GM19467 (cell line): ENCODE data around the gene POLR3E.
A peak's percentile ranks its signal among the peaks of the same experiment; 100 is the strongest.
"Not testable (repeated sequence)": the region's sequence is repeated elsewhere in the genome, so short reads cannot be mapped to it uniquely, and the experiment has no call there.

Experiments used
- ATAC-seq: cut with Tn5 transposase; IDR thresholded peaks from one replicate; pipeline ENCODE4 v1.9.1; 2021; ENCODE audit warnings: mild to moderate bottlenecking, moderate library complexity; ENCODE audit not compliant: unreplicated experiment

POLR3E gene

DNA sequence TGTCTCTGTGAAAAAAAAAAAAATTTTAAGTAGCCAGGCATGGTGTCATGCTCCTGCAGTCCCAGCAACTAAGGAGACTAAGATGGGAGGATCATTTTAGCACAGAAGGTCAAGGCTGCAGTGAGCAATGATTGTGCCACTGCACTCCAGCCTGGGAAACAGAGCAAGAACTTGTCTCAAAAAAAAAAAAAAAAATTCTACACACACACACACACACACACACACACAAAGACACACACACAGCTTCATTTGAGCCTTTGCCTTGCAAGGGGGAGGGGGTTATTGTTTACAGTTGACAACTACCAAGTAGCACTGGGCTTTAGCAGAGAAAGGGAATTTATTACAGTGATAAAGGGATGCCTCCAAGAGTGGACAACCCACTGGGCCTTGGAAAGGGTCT lies 4.9 kb upstream of the POLR3E start:
- no peak for ATAC-seq

DNA sequence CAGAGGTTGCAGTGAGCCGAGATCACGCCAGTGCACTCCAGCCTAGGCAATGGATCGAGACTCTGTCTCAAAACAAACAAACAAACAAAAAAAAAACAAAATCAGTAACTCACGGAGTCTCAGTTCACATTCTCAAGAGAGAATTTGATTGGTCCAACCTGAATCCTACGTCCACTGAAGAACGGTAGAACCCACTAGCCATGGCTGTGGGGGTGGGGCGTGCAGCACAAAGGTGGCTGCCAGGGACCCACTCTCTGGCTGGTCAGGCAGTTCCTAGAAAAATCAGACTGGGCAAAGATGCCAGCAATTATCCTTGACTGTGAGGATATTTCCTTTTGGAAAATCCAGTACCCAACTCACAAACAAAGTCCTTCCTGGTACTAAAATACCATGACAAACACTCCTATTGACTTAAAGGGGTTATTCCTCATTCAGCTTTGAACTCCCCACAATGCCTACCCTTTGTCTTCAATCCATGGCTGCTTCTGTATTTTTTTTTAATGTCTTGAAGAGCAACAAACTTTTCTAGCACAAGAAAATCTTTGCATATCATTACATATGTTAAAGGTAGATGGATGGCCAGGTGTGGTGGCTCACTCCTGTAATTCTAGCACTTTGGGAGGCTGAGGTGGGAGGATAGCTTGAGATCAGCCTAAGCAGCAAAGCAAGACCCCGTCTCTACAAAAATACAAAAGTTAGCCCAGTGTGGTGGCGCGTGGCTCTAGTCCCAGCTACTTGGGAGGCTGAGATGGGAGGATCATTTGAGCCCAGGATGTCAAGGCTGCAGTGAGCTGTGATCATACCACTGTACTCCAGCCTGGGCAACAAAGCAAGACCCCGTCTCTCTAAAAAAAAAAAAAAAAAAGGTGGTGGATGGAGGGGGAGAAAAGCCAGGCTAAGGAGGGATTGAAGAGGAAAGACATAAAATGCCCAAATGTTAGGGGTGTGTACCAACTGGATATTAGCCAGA lies 3.8 kb upstream of the POLR3E start:
- no peak for ATAC-seq

DNA sequence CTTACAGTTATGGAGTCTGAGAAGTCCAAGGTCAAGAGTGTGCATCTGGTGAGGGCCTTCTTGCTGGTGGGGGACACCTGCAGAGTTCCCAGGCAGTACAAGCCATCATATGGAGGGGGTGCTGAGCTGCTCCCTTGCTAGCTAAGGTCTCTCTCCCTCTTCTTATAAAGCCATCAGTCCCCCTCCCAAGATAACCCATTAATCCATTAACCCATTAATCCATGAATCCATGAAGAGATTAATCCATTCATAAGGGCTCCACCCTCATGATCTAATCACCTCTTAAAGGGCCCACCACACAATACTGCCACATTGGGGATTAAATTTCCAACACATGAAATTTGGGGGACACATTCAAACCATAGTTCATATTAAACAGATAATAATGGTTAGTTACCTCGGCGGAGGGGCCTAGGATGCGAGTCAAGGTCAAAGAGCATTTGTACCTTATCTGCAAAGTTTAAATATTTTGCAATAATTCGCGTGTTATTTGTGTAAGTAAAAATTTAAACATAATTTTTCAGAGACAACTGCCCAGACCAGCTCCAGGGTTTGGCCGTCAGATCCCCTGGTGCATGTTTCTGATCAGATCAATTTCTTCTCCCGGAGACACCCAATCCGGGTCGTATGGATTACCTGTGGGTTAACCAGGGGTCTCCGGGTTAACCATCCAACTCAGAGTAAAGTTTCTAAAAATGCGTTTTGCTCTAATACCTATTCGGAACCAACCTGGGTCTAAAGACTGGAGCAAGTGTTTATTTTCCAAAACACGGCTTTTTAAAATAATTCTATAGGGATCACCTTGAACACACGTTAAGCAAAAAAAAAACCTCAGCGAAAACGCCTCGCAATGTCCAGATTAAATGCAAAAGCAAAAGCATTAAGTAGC lies 740 bp upstream of the POLR3E start:
- ATAC-seq: no peak

DNA sequence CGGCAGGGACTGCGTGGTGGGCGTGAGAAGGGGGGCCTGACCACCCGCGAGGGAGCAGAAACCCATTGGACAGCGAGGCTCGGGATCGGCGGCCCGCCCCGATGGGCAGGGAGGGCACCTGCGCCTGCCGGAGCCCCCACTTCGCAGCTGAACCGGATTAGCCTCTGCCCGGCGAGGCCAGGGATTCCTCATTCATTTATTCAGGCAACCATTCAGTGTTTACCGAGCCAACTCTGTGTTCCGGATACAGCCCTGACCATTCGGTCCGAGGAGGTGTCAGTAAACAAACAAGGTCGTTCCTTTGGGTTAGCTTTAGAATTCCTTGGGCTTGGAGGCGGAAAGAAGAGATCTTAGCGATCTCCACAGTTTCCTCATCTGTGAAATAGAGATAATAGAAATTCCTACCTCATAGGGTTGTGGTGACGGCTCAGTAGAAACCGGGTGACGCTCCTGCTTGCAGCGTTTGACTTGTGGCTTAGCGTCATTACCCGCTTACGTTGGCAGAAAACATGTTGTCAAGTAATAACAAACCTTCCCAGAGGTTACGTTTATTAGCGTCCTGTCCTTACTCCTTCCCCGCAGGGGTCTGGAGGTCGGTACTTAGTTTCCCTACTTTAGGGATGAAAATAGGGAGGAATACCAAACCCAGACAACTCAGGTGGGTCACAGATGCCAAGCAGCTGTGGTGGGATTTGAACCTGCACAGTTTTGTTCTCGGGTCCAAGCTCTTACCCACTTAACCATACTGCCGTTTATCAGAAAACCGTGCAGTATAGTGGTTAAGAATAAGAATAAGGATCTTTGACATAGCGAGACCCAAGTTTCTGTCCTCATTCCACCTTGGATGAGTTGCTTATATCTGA lies 893 bp downstream of the POLR3E start:
- peak; percentile 31 for ATAC-seq

DNA sequence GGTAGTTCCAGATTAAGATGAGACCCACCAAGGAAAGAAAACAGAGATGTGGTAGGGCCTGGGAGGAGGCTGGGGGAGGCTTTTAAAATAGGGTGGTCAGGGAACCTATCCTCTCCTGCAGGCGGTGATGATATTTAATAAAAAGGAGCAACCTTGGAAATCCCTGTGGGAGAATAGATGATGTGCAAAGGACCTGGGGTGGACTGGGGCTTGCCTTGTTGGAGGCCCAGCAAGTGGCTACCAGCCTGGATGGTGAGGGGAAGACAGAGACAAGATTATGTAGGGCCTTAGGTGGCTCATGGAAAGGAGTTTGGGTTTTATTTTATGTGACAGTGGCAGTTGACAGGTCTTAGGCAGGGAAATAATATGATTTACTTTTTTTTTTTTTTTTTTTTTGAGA lies 1.8 kb downstream of the POLR3E start:
- ATAC-seq: no peak

DNA sequence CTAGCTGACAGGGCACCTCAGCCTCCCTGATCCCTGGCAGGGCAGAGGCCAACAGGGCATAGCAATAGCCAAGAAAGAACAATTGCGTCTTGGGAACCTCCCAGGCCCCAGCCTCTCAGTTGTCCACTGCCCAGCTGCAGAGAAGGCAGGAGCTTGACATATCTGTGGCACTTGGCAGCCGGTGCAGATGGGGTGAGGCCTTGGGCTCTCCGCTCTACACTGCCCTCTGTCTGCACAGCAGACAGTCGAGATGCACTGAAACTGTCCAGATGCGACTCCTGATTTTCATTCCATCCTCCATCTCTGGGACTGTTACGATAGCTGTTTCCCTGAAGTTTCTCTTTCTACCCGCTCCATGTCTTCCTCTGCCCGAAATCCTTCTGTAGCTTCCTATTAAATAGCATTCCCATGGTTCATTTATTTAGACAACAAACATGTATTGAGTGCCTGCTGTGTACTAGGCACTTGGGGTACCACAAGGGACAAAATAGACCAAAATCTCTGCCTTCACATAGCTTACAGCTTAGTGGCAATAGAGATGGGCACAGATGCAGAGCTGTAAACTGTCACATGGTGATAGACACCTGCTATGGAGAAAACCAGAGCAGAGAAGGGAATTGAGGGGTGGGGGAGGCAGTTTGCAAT lies 3.3 kb downstream of the POLR3E start:
- no peak for ATAC-seq

DNA sequence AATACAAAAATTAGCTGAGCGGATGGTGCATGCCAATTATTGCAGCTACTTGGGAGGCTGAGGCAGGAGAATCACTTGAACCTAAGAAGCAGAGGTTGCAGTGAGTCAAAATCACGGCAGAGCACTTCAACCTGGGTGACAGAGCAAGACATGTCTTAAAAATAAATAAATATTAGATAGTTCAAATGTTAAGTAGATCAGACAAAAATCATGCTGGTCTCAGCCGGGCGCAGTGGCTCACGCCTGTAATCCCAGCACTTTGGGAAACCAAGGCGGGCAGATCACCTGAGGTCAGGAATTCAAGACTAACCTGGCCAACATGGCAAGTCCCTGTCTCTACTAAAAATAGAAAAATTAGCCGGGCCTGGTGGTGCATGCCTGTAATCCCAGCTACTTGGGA lies 4.2 kb downstream of the POLR3E start:
- not testable (repeated sequence) for ATAC-seq

DNA sequence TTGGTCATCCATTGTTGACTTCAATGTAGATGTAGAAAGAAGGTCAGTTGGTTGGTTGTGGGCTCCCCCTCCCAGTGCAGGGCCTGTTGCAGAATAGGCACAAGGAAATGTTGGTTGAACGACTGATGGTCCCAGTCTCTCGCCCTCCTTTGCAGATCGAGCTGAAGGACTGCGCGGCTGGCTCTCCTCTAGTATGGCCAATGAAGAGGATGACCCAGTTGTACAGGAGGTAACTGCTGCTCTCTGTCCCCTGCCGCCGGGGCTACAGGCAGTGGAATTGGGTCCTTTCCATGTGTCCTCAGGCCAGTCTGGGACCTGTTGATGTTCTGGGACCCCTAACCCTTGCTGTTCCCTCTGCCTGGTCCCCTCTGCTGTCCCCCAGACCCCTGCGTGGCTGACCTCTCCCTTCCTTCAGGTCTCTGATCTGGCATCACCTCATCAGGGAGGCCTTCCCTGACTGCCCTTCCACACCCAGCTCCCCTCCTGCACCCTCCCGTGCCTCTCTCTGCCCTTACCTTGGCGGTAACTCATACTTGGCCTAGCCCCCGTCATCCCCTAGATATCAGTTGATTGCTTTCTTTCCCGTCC lies 5.7 kb downstream of the POLR3E start:
- ATAC-seq: no peak

DNA sequence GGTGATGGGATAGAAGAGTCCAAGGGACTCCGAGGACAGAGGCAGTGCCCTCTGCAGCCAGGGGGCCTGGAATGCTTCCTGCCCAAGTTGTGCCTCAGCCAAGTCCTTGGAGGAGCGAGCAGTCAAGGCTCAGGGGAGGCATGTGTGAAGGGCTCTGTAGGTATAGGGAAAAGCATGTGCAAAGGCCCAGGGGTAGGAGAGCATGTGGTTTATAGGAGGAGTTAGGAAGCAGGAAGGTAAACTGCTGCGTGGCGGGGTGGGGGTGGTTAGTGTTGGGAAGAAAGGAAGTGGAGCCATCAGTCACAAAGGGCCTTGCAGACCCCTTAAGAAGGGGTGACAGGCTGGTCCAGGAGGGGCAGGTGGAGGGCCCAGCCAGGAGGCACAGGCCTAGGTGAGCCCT lies 7.2 kb downstream of the POLR3E start:
- no peak for ATAC-seq

DNA sequence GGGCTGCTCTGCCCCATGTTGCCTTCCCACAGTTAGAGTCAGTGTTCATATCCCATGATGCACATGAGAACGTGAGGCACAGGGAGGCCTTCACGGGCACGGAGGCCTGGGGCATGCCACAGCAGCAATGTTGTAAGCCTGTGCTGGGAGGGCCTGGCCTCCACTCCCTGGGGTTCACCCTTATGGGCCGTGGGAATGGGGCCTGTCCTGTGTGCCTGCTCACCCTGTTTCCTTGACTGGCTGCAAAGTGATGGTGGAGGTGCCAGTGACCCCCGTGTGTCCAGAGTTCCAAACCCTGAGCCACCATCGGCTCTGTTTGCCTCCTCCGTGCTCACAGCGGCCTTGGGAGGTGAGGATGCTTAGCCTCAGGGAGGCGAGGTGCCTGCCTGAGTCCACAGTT lies 9.6 kb downstream of the POLR3E start:
- no peak for ATAC-seq

DNA sequence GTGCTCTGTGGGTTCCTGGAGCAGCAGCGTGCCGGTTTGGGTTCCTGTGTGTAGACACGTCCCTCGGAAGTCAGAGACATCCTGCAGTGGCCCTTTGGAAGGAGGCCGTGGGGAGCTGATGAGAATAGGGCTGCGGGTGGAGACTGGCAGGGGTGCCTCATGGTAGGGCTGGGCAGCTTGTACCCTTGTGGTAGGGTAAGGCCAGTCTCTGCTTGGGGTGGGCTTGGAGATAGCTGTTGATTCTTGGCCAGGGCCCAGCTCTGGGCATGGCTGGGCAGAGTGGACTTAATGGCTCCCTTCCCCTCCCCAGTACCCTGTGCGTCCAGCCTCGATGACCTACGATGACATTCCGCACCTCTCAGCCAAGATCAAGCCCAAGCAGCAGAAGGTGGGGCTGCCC lies 10.6 kb downstream of the POLR3E start:
- ATAC-seq: no peak

DNA sequence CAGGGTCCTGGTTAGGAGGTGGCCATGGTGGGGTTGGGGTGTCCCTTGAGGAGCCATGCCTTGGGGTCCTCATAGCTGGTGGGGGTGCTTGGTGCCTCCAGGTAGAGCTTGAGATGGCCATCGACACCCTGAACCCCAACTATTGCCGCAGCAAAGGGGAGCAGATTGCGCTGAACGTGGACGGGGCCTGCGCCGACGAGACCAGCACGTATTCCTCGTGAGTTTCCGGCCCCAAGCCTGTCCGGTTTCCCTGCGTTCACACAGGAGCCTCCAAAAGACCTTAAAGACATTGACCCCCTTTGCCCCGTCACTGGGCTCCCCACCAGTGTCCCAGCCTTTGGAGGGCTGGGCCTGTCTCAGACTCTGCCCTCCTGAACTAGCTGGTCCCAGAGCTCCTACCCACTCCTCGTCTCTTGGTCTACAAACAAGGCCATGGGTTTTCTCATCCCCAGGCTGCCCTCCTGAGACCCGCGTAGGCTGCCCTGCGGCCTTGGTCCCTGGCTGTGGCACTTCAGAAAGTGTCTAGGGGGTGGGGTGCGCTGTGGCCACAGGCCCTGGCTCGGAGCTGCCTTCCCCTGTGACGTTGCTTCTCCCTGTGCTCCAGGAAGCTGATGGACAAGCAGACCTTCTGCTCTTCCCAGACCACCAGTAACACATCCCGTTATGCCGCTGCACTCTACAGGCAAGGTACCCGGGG lies 11.8 kb downstream of the POLR3E start:
- no peak for ATAC-seq

DNA sequence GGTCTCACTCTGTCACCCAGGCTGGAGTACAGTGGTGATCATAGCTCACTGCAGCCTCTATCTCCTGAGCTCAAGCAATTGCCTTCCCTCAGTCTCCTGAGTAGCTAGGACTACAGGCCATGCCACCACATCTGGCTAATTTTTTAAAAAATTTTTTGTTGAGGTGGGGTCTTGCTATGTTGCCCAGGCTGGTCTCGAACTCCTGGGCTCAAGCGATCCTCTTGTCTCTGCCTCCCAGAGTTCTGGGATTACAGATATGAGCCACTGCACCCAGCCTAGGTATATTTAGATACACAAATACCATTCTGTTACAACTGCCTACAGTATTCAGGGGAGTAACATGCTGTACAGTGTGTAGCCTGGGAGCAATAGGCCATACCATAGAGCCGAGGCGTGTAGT lies 14.3 kb downstream of the POLR3E start:
- no peak for ATAC-seq

DNA sequence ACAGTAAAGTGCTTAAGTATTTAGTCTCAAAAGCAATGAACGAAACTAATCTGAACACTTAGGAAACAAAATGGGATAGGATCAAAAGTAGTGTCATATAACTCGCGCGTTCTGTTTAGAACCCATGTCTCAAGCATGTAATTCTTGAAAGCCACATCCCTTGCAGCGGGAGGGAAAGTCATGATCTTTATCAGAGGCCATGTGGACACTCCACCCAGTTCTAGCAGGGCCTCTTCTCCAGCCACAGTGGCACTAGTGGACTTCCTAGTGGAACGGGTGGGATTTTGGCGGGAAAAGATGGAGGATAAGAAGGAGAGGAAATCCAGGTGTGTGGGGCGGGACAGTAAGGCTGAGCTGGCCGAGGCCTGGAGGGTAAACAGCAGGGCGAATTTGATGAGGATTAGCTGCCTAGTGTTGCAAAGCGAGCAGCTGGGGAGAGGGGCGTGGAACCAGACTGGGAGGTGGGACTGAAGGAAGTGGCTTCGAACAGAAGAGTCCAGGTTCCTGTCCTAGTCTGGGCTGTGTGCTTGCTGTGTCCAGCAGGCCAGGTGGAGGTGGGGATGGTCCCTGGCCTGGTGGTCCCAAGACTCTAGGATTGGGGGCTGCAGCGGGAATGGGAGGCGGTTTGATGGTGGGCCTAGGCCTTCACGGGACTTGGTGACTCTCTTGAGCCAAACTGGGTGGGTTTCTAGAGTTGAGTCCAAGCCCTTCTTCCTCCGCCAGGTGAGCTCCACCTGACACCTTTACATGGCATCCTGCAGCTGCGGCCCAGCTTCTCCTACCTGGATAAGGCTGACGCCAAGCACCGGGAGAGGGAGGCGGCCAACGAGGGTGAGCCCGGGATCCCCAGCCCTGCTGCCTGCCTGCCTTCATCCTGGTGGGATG lies 15.9 kb downstream of the POLR3E start:
- no peak for ATAC-seq

DNA sequence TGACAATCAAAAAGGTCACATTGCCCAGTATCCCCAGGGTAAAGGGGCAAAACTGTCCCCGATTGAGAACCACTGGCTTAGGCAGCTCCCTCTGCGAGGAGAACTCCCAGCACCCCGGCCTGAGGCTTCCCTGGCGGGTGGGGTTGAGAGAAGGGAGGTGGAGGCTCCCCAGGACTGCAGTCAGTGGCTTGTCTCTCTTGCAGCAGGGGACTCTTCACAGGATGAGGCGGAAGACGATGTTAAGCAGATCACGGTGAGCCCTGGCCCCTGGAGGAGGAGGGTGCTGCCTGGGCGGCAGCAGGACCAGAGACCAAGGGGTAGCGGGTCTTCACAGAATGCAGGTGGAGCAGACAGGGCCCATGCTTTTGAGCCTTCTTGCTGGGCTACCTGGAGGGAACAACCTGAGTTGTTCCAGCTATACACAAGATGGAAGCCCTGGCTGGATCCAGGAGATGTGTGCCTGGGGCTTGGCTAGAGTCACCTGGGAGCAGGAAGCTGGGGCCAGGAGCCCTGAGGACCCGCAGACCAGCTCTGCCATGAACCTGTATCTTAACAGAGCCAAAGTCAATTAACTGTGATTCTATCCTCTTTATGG lies 16.8 kb downstream of the POLR3E start:
- no peak for ATAC-seq

DNA sequence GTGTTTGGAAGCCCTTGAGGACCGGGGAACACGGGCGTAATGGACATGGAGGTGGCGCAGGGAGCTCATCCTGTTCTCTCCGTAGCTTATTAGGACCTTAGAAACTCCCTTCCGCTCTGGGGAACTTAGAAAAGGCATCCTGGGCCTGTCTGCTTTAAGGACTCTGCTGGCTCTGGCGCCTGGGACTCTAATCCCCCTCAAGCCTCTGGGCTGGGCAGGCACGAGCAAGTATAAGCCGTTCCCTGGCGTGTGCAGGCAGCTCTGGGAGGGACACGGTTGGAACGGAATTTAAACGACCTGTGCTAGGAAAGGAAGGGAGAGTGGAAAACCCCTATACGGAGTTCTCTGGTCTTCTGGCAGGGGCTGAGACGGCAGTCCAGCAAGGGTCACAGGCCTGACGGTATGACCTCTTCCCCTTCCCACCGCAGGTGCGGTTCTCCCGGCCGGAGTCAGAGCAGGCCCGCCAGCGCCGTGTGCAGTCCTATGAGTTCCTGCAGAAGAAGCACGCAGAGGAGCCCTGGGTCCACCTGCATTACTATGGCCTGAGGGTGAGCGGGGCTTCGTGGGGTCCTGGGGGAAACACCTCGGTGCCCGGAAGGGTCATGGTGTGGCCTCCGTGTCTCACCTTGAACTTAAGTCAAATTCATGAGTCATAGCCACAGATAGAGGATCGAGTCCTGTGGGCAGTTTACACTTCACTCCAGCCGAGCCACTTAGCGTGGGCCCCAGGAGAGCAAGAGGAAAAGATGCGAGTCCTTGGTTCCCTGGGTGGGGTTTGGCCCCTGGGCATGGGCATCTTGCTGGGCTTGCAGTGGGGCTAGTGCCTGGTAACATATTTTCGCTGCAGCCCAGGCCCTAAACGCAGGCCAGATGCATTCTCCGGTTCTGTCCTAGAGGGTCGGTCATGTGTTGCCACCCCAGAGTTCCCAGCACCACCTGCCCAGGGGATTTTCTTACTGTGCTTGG lies 17.7 kb downstream of the POLR3E start:
- no peak for ATAC-seq

DNA sequence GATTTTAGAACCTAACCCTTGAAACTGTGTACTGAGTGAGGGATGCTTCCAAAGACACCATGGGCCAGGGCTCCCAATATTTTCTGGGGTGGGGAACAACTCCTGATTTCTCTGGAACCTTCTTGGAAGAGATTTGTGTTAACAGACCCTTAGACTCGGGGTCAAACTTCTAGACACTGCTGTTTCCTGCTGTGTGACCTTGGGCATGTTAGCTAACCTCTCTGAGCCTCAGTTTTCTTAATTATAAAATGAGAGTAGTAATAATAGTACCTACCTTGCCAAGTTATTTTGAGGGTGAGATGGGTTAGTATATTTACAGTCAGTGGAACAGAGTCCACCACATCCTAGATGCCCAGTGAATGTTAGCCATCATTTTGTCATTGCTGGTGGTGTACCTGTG lies 18.8 kb downstream of the POLR3E start:
- ATAC-seq: no peak
